VCaP (cell line): ENCODE measurements around the gene EIF2S2.
"Not testable (repeated sequence)": the region's sequence is repeated elsewhere in the genome, so short reads cannot be mapped to it uniquely, and the experiment has no call there.

ENCODE experiments used
- H3K27ac ChIP-seq: fragments of 450-650 bp; 2 replicates; pipeline ENCODE4 v1.5.1; 2017
- TF ChIP-seq, protein P1 (sequence below): fragments of 450-650 bp; conservative IDR thresholded peaks from 2 replicates; pipeline ENCODE4 v1.5.1; 2017; ENCODE audit warnings: mild to moderate bottlenecking, moderate library complexity

The EIF2S2 gene

DNA sequence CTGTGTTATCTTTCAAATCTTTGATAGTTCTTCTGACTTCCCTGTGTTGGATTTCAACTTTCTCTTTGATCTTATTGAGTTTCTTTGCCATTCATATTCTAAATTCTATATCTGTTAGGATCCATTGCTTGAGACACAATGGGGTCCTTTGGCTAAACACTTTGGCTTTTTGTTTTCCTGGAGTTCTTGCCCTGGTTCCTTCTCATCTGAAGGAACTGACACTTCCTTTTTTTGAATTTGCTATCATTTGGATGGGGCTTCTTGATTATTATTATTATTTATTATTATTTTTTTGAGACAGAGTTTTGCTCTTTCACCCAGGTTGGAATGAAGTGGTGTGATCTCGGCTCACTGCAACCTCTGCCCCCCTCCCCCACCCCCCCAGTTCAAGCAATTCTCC, 30.1 kb upstream of the EIF2S2 start:
- TF ChIP-seq, protein P1, sequence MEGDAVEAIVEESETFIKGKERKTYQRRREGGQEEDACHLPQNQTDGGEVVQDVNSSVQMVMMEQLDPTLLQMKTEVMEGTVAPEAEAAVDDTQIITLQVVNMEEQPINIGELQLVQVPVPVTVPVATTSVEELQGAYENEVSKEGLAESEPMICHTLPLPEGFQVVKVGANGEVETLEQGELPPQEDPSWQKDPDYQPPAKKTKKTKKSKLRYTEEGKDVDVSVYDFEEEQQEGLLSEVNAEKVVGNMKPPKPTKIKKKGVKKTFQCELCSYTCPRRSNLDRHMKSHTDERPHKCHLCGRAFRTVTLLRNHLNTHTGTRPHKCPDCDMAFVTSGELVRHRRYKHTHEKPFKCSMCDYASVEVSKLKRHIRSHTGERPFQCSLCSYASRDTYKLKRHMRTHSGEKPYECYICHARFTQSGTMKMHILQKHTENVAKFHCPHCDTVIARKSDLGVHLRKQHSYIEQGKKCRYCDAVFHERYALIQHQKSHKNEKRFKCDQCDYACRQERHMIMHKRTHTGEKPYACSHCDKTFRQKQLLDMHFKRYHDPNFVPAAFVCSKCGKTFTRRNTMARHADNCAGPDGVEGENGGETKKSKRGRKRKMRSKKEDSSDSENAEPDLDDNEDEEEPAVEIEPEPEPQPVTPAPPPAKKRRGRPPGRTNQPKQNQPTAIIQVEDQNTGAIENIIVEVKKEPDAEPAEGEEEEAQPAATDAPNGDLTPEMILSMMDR, result no peak
- H3K27ac ChIP-seq, result no peak overlapping the region

DNA sequence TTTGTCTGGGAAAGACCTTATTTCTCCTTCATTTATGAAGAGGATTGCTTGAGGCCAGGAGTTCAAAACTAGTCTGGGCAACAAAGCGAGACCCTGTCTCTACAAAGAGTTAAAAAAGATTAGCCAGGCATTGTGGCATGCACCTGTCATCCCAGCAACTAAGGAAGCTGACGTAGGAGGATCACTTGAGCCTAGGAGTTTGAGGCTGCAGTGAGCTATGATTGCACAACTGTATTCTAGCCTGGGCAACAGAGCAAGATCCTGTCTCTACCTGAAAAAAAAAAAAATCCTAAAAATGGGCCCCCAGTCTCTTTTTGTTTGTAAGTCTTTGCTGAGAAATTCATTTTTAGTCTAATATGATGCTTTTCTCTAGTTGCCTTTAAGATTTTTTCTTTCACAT, 29.2 kb upstream of the EIF2S2 start:
- H3K27ac ChIP-seq, result no peak overlapping the region
- TF ChIP-seq, protein P1, result no peak

DNA sequence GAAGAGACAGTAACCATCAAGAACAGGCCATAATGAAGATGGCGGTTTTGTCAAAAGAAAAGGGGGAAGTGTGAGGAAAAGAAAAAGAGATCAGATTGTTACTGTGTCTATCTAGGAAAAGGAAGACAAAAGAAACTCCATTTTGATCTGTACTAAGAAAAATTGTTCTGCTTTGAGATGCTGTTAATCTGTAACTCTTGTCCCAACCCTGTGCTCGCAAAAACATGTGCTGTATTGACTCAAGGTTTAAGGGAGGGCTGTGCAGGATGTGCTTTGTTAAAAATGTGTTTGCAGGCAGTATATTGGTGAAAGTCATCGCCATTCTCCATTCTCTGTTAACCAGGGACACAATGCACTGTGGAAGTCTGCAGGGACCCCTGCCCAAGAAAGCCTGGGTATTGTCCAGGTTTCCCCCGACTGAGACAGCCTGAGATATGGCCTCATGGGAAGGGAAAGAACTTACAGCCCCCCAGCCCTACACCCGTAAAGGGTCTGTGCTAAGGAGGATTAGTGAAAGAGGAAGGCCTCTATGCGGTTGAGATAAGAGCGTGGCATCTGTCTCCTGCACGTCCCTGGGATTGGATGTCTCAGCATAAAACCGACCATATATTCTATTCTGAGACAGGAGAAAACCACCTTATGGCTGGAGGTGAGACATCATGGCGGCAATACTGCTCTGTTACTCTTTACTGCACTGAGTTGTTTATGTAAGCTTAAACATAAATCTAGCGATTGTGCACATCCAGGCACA, 23.7 kb upstream of the EIF2S2 start:
- peak overlapping the region; percentile 49 for H3K27ac ChIP-seq

DNA sequence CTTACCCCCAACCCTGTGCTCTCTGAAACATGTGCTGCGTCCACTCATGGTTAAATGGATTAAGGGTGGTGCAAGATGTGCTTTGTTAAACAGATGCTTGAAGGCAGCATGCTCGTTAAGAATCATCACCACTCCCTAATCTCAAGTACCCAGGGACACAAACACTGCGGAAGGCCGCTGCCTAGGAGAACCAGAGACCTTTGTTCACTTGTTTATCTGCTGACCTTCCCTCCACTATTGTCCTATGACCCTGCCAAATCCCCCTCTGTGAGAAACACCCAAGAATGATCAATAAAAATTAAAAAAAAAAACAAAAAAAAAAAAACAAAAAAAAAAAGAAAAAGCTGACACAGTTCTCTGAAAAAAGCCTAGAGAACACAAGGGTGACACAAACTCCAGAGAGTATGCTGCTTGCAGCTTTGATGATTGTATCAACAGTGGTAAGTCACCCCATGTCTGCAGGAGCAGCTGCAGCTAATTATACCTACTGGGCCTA, 21.4 kb upstream of the EIF2S2 start:
- H3K27ac ChIP-seq, result not testable (repeated sequence)

DNA sequence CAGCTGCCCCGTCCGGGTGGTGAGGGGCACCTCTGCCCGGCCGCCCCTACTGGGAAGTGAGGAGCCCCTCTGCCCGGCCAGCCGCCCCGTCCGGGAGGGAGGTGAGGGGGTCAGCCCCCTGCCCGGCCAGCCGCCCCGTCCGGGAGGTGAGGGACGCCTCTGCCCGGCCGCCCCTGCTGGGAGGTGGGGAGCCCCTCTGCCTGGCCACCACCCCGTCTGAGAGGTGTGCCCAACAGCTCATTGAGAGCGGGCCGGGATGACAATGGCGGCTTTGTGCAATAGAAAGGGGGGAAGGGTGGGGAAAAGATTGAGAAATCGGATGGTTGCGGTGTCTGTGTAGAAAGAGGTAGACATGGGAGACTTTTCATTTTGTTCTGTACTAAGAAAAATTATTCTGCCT, 20.9 kb upstream of the EIF2S2 start:
- H3K27ac ChIP-seq, result not testable (repeated sequence)

DNA sequence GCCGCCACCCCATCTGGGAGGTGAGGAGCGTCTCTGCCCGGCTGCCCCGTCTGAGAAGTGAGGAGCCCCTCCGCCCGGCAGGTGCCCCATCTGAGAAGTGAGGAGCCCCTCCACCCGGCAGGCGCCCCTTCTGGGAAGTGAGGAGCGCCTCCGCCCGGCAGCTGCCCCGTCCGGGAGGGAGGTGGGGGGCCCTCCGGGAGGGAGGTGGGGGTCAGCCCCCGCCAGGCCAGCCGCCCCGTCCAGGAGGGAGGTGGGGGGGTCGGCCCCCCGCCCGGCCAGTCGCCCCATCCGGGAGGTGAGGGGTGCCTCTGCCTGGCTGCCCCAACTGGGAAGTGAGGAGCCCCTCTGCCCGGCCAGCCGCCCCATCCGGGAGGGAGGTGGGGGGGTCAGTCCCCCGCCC, 20.4 kb upstream of the EIF2S2 start:
- H3K27ac ChIP-seq, result not testable (repeated sequence)

DNA sequence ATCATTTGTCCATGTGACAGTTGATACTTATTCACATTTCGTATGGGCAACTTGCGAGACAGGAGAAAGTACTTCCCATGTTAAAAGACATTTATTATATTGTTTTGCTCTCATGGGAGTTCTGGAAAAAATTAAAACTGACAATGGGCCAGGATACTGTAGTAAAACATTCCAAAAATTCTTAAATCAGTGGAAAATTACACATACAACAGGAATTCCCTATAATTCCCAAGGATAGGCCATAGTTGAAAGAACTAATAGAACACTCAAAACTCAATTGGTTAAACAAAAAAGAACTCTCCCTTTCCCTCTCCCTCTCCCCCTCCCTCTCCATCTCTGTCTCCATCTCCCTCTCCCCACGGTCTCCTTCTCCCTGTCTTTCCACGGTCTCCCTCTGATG, 19.4 kb upstream of the EIF2S2 start:
- no peak overlapping the region for H3K27ac ChIP-seq
- TF ChIP-seq, protein P1, result no peak

DNA sequence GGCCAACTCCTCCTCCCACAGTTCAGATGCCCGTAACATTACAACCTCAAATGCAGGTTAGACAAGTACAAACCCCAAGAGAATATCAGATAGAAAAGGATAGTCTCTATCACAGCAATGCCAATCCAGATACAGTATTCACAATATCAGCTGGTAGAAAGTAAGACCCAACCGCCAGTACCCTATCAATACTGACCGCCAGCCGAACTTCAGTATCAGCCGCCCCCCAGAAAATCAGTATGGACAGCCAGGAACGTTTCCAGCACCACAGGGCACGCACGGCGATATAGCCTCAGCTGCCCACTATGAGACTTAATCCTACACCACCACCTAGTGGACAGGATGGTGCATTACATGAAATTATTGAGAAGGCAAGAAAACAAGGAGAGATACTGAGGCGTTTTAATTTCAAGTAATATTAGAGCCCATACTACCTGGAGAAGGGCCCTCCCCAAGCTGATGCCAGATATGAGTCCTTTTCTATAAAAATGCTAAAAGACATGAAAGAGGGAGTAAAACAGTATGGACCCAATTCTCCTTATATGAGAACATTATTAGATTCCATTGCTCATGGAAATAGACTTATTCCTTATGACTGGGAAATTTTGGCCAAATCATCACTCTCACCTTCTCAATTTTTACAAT, 17.6 kb upstream of the EIF2S2 start:
- TF ChIP-seq, protein P1, result peak; percentile 90
- H3K27ac ChIP-seq, result peak overlapping the region; percentile 36; the same call in 1 of the 2 replicates

DNA sequence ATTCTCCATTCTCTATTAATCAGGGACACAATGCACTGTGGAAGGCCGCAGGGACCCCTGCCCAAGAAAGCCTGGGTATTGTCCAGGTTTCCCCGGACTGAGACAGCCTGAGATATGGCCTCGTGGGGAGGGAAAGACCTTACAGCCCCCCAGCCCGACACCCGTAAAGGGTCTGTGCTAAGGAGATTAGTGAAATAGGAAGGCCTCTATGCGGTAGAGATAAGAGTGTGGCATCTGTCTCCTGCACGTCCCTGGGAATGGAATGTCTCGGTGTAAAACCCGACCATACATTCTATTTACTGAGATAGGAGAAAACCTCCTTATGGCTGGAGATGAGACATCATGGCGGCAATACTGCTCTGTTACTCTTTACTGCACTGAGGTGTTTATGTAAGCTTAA, 15.7 kb upstream of the EIF2S2 start:
- no peak overlapping the region for H3K27ac ChIP-seq
- TF ChIP-seq, protein P1, result no peak
